ENCODE results near the gene NDUFS2.
"Not testable (repeated sequence)": the region's sequence is repeated elsewhere in the genome, so short reads cannot be mapped to it uniquely, and the experiment has no call there.

The NDUFS2 gene

GRCh38 chr1:161222175-161223019 lies 20.2 kb downstream of the NDUFS2 start:
- DNase-seq, result no peak

DNA sequence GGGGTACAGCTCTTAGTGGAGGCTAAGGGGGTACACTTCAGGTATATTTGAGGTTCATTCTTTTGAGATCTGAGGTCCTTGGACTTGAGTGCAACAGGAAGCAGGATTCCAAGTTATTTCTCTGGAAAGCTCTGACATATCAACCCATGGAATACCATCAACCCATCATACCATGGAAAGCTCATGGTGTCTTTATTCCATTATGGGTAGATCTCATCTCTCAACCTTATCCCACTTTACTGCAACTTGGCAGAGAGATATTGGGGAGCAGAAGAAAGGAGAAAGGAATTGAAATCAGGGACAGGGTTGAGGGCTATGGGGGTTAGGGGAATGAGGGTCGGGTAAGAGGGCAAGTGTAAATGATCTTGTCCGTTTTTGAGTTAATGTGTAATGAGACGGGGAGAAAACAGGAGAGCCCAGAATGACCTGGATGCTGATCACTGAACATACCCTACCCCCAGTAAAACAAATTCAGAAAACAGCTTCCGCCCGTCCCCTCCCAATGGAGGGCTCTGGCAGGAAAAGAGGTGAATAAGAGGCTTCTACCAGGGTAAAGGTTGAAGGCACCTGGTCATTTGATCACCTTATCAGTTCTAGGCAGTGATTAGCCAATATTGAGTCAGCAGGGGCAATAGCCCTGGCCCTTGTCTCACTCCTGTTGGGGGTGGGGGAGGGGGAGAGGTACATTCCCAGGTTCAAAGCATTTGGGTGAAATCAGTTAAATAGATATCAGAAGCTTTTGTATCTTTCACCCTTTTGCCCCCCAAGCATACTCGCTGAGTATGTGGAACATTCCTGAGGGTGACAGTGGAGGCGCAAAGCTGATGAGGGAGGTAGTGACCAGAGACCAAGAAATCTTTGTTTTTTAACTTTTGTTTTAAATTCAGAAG lies 21.9 kb downstream of the NDUFS2 start:
- no peak for DNase-seq

DNA sequence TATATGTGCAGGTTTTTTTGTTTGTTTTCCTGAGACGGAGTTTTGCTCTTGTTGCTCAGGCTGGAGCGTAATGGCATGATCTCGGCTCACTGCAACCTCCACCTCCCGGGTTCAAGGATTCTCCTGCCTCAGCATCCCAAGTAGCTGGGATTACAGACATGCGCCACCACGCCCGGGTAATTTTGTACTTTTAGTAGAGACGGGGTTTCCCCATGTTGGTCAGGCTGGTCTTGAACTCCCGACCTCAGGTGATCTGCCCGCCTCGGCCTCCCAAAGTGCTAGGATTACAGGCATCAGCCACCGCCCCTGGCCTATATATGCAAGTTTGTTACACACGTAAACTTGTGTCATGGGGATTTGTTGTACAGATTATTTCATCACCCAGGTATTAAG lies 22.5 kb downstream of the NDUFS2 start:
- DNase-seq, result not testable (repeated sequence)

DNA sequence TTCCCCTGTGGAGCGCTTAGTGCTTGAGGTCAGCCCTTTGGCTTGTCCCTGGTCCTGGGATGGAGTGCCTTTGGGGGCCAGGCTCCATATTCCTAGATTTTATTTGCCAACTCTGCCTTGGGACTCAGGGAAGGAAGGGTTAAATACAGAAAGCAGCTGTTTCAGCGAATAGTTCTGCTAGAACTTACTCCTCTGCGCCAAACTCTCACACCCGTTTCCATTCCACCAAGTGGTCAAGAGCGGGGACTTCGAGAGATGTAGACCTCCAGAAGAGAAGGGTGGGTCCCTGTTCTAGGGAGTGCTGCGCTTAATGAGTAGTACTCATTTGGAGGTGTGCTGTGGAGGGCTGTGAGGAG lies 23.0 kb downstream of the NDUFS2 start:
- DNase-seq, result no peak

- peak; percentile 84 for DNase-seq
These were observed 23.6 kb downstream of the NDUFS2 start, which contains the start of gene TOMM40L for GRCh38 chr1:161225534-161226319. Gene TOMM40L (plus strand): TSS chr1:161226060. CDS start chr1:161226490, 430 bp downstream.

GRCh38 chr1:161226320-161226711 lies 24.1 kb downstream of the NDUFS2 start:
- no peak for DNase-seq

DNA sequence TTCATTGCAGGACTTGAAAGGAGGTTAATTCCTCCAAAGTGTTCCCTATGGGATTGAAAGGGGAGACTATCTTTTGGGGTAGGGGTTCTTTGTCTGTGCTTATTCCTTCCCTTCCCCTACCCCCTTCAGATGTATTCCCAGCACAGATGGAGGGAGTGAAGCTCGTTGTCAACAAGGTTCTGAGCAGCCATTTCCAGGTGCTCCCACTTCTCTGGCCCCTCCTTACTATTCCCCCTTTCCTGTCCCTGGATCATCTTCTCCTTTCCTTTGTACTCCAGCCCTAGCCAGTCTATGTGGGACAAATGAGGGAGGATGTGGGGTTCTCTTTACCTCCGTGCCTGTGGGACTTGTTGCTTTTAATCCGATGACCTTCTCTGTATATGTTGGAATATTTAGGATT lies 24.6 kb downstream of the NDUFS2 start:
- no peak for DNase-seq

GRCh38 chr1:161227196-161227871 lies 25.2 kb downstream of the NDUFS2 start:
- DNase-seq, result peak; percentile 89

GRCh38 chr1:161228032-161228431 lies 25.9 kb downstream of the NDUFS2 start:
- DNase-seq, result no peak

DNA sequence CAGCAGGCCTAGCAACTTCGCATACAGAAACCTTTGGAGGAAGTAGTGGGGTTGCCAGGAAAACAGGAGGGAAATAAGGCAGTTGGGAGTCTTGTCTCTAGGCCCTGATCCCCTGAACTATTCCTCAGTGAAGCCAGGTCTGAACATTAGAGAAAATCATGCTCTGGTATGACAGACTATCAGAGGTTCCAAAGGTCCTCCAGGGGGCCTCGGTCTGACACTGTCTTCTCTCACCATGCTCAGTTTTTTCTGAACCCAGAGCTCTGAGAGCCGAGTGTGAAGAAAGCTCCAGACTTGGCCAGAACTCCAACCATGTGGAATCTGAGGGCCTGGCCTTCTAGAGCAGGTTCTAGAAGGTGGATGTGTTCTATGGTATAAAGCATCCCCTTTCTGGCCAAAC lies 27.7 kb downstream of the NDUFS2 start:
- no peak for DNase-seq

GRCh38 chr1:161230762-161231161 lies 28.6 kb downstream of the NDUFS2 start:
- DNase-seq, result no peak

- DNase-seq, result no peak
These were observed 30.9 kb downstream of the NDUFS2 start for GRCh38 chr1:161233102-161233501.

- DNase-seq, result no peak
These were observed 34.0 kb downstream of the NDUFS2 start for GRCh38 chr1:161235957-161236775.

DNA sequence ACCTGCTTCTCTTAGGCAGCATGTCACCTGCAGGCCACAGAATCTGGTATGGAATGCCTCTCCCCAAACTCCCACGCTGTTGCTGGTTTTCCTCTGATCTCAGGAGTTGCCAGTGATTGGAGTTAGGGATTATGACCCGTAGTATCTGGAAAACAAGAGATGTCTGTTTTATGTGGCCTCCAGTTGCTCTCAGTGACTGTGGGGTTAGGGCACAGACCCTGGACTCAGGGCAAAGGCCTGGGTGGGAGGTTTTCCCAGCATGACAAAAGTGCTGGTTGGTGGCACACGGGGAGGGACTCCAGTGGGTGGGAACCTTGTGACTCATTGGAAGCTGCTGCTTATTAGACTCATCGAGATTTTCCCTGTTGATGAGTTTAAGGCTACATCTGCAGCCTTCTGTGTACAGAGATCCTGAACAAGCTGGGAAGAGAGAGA lies 35.9 kb downstream of the NDUFS2 start, which contains the start of gene NR1I3:
NR1I3 (minus strand) TSS at position 165 of the 435 bp plus-strand sequence. CDS start 1,638 bp downstream, outside the sequence.
- no peak for DNase-seq

- DNase-seq, result no peak
These were observed 39.5 kb downstream of the NDUFS2 start for GRCh38 chr1:161241682-161242081.

DNA sequence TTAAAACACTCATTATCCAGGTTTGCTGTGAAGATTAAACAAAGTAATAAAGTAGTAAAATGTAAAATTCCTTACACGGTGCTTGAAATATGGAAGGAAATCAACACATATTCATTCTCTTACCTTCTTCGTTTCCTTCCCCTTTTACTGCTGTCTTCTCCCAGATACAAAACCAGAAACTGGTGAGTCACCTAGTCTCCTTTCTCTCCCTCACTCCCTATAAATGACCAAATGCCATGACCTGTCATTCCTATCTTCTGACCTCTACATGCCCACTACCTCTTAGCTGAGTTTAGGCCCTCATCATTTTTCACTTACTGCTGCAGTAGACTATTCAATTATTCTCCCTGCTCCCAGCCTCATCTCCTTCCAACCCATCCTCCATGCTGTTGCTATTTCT lies 40.1 kb downstream of the NDUFS2 start:
- DNase-seq, result no peak

- no peak for DNase-seq
These were observed 42.7 kb downstream of the NDUFS2 start for GRCh38 chr1:161244888-161245287.

GRCh38 chr1:161250100-161250499 lies 47.9 kb downstream of the NDUFS2 start:
- not testable (repeated sequence) for DNase-seq

DNA sequence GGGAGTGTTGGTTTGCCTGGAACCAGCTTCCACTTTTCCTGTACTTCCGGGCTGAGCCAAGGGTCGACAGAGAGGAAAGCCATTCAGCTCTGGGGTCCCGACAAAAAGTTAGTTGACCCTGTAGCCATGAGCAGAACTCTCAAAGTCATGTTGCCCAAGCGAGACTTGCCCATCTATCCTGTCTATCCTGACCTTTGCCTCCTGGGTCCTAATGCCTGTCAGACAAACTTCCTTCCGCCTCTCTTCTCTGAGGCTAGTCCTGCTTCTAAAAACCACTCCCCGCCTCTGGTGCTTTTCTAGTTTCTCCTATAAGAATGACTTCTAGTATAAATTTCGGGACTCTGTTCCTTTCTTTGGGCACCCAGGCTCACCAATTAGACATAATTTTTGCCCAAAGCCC lies 48.7 kb downstream of the NDUFS2 start:
- no peak for DNase-seq

DNA sequence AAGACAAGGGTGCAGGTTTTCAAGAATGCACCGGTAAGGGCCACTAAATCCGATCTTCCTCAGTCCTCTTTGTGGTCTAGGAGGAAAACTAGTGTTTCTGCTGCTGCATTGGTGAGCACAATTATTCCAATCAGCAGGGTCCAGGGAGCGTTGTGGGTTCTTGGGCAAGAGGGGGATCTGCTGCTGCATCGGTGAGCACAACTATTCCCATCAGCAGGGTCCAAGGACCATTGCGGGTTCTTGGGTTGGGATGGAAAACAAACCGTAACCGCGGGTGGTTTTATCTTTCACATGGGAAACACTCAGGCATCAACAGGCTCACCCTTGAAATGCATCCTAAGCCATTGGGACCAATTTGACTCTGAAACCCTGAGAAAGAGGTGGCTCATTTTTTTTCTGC lies 49.4 kb downstream of the NDUFS2 start:
- DNase-seq, result no peak

DNA sequence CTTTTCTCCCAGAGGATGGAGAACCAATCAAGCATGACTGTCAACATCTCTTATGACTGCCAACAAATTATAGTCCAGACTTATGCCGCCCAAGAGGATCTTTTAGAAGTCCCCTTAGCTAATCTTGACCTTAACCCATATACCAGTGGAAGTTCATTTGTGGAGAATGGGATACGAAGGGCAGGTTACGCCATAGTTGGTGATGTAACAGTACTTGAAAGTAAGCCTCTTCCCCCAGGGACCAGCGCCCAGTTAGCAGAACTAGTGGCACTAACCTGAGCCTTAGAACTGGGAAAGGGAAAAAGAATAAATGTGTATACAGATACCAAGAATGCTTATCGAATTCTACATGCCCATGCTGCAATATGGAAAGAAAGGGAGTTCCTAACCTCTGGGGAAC lies 53.1 kb downstream of the NDUFS2 start:
- DNase-seq, result not testable (repeated sequence)
